ENCODE data around the gene RASSF6. TPM values are rescaled to one million over a fixed set of nuclear protein-coding genes. Genes with fewer than 3 reads are reported as not detected.
"Not testable (repeated sequence)": the region's sequence is repeated elsewhere in the genome, so short reads cannot be mapped to it uniquely, and the experiment has no call there.

RASSF6 gene
- total RNA-seq, 1 donor from 2014 or later, result not detected

GRCh38 chr4:73612032-73612431, 8.2 kb downstream of the RASSF6 start:
- DNase-seq (ENCODE audit: low read depth), result no peak

- DNase-seq (ENCODE audit: low read depth), result peak; percentile 21
Observed at GRCh38 chr4:73609706-73610105, 10.5 kb downstream of the RASSF6 start.

GRCh38 chr4:73608689-73609594, 11.3 kb downstream of the RASSF6 start:
- DNase-seq (ENCODE audit: low read depth), result peak; percentile 32

- DNase-seq (ENCODE audit: low read depth), result no peak
Observed at GRCh38 chr4:73607375-73608033, 12.7 kb downstream of the RASSF6 start.

- no peak for DNase-seq (ENCODE audit: low read depth)
Observed at GRCh38 chr4:73606465-73606974, 13.7 kb downstream of the RASSF6 start.

GRCh38 chr4:73603854-73604584, 16.2 kb downstream of the RASSF6 start:
- no peak for DNase-seq (ENCODE audit: low read depth)

GRCh38 chr4:73603271-73603710, 16.9 kb downstream of the RASSF6 start:
- DNase-seq (ENCODE audit: low read depth), result peak; percentile 45

GRCh38 chr4:73600954-73601353, 19.3 kb downstream of the RASSF6 start:
- no peak for DNase-seq (ENCODE audit: low read depth)

GRCh38 chr4:73599182-73599581, 21.1 kb downstream of the RASSF6 start:
- DNase-seq (ENCODE audit: low read depth), result peak; percentile 79

GRCh38 chr4:73597594-73597993, 22.6 kb downstream of the RASSF6 start:
- no peak for DNase-seq (ENCODE audit: low read depth)

GRCh38 chr4:73597183-73597582, 23.1 kb downstream of the RASSF6 start:
- DNase-seq (ENCODE audit: low read depth), result not testable (repeated sequence)

- DNase-seq (ENCODE audit: low read depth), result no peak
Observed at GRCh38 chr4:73596001-73596400, 24.2 kb downstream of the RASSF6 start.

- DNase-seq (ENCODE audit: low read depth), result peak; percentile 64
Observed at GRCh38 chr4:73593631-73594241, 26.5 kb downstream of the RASSF6 start.

GRCh38 chr4:73589887-73590801, 30.1 kb downstream of the RASSF6 start:
- no peak for DNase-seq (ENCODE audit: low read depth)

GRCh38 chr4:73589261-73589847, 30.9 kb downstream of the RASSF6 start:
- peak; percentile 47 for DNase-seq (ENCODE audit: low read depth)

- no peak for DNase-seq (ENCODE audit: low read depth)
Observed at GRCh38 chr4:73588613-73589012, 31.6 kb downstream of the RASSF6 start.

- no peak for DNase-seq (ENCODE audit: low read depth)
Observed at GRCh38 chr4:73586666-73587065, 33.6 kb downstream of the RASSF6 start.

GRCh38 chr4:73586040-73586439, 34.2 kb downstream of the RASSF6 start:
- DNase-seq (ENCODE audit: low read depth), result no peak

GRCh38 chr4:73585345-73585744, 34.9 kb downstream of the RASSF6 start:
- DNase-seq (ENCODE audit: low read depth), result no peak

- no peak for DNase-seq (ENCODE audit: low read depth)
Observed at GRCh38 chr4:73583666-73584065, 36.6 kb downstream of the RASSF6 start.
